AG09319 (cell line): ENCODE results near the gene UBC.
"Not testable (repeated sequence)": the region's sequence is repeated elsewhere in the genome, so short reads cannot be mapped to it uniquely, and the experiment has no call there.

Source experiments
- DNase-seq: peaks from one replicate; pipeline ENCODE4 v3.0.0-alpha.2; 2010; ENCODE audit warnings: low read depth; ENCODE audit errors: extremely low read depth
- TF ChIP-seq, protein P1 (sequence below): IDR thresholded peaks from 2 replicates; pipeline ENCODE4 v1.5.1; 2011; ENCODE audit warnings: low read depth, mild to moderate bottlenecking, inconsistent platforms, low read length, moderate library complexity

The UBC gene

DNA sequence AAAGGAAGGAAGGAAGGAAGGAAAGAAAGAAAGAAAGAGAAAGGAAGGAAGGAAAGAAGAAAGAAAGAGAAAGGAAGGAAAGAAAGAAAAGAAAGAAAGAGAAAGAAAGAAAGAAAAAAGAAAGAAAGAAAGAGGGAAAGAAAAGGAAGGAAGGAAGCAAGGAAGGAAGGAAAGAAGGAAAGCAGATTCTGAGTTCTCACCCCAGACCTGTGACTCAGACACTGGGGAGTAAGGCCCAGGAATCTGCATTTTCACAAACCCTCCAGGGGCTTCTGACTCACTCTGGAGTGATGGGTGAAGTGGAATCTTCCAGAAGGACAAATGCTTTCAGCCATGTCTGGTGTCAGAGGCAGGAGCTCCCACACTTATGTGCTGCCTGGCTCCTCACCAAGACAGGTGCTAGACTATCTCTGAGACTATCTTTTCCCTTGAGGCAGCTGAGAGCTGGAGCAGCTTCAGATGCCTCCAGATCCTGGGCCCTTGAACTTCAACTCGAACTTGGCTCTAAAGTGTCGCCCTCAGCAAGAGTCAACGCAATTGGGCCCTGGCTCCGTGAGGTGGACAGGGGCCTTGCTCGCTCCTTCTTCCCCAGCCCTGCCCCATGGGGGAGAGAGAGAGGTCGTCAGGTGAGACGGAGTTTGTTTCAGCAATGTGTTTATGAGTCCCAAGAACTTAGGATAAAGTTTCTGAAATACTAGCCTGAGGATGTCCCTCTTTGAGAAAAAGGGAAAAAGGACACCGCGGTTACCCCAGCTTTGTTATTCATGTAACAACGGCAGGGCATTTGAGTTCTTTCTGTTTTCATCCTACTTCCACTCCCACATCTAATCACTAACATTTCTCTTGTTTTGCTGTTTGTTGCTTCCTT lies 31.0 kb downstream of the UBC start:
- TF ChIP-seq, protein P1, sequence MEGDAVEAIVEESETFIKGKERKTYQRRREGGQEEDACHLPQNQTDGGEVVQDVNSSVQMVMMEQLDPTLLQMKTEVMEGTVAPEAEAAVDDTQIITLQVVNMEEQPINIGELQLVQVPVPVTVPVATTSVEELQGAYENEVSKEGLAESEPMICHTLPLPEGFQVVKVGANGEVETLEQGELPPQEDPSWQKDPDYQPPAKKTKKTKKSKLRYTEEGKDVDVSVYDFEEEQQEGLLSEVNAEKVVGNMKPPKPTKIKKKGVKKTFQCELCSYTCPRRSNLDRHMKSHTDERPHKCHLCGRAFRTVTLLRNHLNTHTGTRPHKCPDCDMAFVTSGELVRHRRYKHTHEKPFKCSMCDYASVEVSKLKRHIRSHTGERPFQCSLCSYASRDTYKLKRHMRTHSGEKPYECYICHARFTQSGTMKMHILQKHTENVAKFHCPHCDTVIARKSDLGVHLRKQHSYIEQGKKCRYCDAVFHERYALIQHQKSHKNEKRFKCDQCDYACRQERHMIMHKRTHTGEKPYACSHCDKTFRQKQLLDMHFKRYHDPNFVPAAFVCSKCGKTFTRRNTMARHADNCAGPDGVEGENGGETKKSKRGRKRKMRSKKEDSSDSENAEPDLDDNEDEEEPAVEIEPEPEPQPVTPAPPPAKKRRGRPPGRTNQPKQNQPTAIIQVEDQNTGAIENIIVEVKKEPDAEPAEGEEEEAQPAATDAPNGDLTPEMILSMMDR: no peak
- no peak for DNase-seq

DNA sequence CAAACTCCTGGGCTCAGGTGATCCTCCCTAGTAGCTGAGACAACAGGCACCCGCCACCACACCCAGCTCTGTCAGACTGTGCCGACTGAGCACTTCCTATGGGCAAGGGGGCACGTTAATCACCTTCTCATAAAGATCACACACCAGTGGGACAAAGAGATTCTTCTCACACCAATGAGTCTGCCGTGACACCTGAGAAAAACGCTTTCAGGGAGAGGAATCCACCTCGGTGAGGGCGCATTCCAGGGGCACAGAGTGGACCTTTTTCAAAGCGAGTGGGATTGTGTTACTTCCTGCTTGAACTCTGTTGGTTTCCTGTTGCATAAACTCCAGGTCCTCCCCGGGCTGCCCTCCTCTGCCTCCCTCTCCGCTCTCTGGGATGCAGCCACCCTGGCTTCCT lies 33.3 kb downstream of the UBC start:
- DNase-seq: no peak
- TF ChIP-seq, protein P1: no peak

DNA sequence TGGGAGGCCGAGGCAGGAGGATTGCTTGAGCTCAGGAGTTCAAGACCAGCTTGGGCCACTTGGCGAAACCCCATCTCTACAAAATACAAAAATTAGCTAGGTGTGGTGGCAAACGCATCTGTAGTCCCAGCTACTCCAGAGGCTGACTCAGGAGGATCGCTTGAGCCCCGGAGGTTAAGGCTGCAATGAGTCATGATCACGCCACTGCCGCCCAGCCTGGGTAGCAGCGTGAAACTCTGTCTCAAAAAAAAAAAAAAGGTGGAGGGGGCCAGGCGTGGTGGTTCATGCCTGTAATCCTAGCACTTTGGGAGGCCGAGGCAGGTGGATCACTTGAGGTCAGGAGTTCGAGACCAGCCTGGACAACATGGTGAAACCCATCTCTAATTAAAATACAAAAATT lies 34.1 kb downstream of the UBC start:
- DNase-seq: not testable (repeated sequence)

DNA sequence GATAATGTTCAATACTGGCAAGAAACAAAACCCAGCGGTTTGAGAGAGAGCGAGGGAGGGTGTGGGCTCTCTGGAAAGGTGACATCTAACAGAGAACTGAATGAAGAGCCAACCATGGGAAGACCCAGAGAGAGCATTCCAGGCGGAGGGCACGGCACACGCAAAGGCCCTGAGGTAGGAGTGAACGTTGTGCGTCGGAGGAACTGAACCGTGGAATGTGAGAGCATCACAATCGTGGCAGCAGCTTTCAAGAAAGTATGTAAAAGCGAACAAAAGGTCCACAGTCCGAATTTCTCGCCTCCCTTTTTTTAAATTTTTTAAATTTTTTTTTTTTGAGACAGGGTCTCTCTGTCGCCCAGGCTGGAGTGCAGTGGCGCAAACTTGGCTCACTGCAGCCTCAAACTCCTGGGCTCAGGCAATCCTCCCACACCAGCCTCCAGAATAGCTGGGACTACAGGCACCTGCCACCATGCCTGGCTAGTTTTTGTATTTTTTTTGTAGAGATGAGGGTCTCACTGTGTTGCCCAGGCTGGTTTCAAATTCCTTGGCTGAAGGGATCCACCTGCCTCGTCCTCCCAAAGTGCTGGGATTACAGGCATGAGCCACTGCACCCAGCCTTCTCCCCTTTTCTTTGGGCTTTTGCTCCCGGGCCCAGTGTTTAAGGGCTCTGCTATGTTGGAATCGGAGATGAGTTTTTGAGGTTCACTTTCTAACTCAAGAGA lies 35.5 kb downstream of the UBC start:
- TF ChIP-seq, protein P1: no peak
- DNase-seq: no peak

DNA sequence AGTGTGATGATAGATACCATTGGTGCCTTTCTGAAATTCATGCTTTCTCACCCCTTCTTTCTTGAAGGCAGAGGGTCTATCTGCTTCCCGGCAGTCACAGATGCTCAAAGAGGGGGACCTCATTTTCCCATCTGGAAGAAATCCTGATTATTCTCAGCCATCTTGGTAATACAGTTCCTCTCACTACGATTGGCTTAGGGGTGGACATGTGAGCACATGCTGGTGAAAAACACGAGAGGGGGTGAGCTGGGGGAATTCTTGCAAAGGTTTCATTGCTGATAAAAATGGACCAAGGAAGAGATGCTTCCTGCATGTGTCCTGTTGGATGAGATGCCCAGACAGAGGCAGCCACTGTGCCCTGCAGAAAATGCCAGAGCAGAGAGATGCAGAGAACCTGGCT lies 37.0 kb downstream of the UBC start:
- TF ChIP-seq, protein P1: no peak

DNA sequence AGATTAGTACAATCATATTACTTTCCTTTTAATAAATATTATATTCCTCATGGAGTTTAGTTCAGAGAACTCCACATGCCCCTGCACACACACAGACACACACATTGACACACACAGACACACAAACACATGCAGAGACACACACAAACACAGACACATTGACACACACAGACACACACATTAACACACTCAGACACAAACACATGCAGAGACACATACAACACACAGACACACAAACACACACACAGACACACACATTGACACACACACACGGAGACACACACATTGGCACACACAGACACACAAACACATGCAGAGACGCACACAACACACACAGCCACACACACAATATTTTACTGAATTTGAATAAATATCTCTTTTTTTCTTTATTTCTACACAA lies 38.3 kb downstream of the UBC start:
- DNase-seq: no peak
- TF ChIP-seq, protein P1: no peak

More for the DNA sequence above, 37.0 kb downstream of the UBC start:
- no peak for DNase-seq

DNA sequence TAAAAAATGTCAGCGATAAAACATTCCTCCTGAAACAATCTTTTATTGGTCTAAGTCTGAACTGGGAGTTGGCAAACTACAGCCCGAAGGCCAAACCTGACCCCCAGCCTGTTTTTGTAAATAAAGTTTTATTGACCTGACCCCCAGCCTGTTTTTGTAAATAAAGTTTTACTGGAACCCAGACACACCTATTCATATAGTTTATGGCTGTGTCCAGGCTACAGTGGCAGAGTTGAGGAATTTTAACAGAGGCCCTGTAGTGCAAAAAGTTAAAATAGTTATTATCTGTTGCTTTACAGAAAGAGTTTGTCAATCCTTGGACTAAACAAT lies 38.7 kb downstream of the UBC start:
- no peak for DNase-seq
- TF ChIP-seq, protein P1: no peak
